Natural killer cell (primary cell): ENCODE results near the gene LECT2. TPM values are rescaled to one million over a fixed set of nuclear protein-coding genes. Genes with fewer than 3 reads are reported as not detected.

Experiments
- ATAC-seq, 3 donors: fragments of 150-1000 bp in 2 of 3; fragments of 200-7000 bp in 1 of 3; cut with Tn5 transposase; 1 replicate in 1 of 3; 2 replicates in 2 of 3; pipeline ENCODE4 v1.10.0; 2021; ENCODE audit warnings: mild to moderate bottlenecking in 2 of 3, moderate library complexity in 2 of 3
- DNase-seq, 2 donors: peaks; one replicate each; pipeline versions ENCODE4 v3.0.0 to v3.0.0-alpha.2; 2013 to 2021; ENCODE audit warnings: mixed read lengths in 1 of 2
- H3K27ac ChIP-seq: one replicate; pipeline ENCODE4 v1.5.1; 2013; ENCODE audit warnings: mild to moderate bottlenecking, low read length
- H3K27me3 ChIP-seq: one replicate; pipeline ENCODE4 v1.6.1; 2013; ENCODE audit warnings: low read length; ENCODE audit not compliant: control insufficient read depth, insufficient read depth
- H3K36me3 ChIP-seq: one replicate; pipeline ENCODE4 v1.6.1; 2013; ENCODE audit warnings: low read length; ENCODE audit not compliant: control insufficient read depth, insufficient read depth
- H3K4me1 ChIP-seq: one replicate; pipeline ENCODE4 v1.6.1; 2013; ENCODE audit warnings: low read length; ENCODE audit not compliant: control insufficient read depth, insufficient read depth
- H3K4me3 ChIP-seq: one replicate; pipeline ENCODE4 v1.5.1; 2013; ENCODE audit warnings: low read length
- H3K9me3 ChIP-seq: one replicate; pipeline ENCODE4 v1.6.1; 2013; ENCODE audit warnings: low read length; ENCODE audit not compliant: control insufficient read depth, insufficient read depth
- H3K27ac Mint-ChIP-seq, 2 donors: one replicate each; pipeline ENCODE4 v1.8.0; 2022; ENCODE audit warnings: mild to moderate bottlenecking in 2 of 2, mixed read lengths in 2 of 2, moderate library complexity in 1 of 2
- H3K27me3 Mint-ChIP-seq, 2 donors: one replicate each; pipeline ENCODE4 v1.8.0; 2022; ENCODE audit warnings: low read depth in 2 of 2, mixed read lengths in 2 of 2
- H3K36me3 Mint-ChIP-seq: one replicate; pipeline ENCODE4 v1.8.0; 2022; ENCODE audit warnings: mixed read lengths
- H3K4me1 Mint-ChIP-seq, 2 donors: one replicate each; pipeline ENCODE4 v1.8.0; 2022; ENCODE audit warnings: mixed read lengths in 2 of 2
- H3K4me3 Mint-ChIP-seq: one replicate; pipeline ENCODE4 v1.8.0; 2022; ENCODE audit warnings: mild to moderate bottlenecking, moderate library complexity, mixed read lengths
- H3K9me3 Mint-ChIP-seq, 2 donors: one replicate each; pipeline ENCODE4 v1.8.0; 2022; ENCODE audit warnings: mixed read lengths in 2 of 2
- CTCF ChIP-seq: fragments of 200-600 bp; IDR thresholded peaks from one replicate; pipeline ENCODE4 v1.8.0; 2022; ENCODE audit warnings: antibody characterized with exemption
- WGBS: methylation state at CpG from one replicate; pipeline ENCODE4 v1.1.7; 2013; ENCODE audit warnings: missing lambda C conversion rate; ENCODE audit not compliant: insufficient coverage; 5-methylcytosine and 5-hydroxymethylcytosine counted together
- intact Hi-C: fragments of 100-400 bp; cut with micrococcal nuclease; formaldehyde crosslinking; loops from one replicate; pipeline ENCODE4 v1.14.2; 2022
- total RNA-seq, 4 donors: library from RNA; stranded (reverse); fragments of 120-200 nt in 1 of 4; gene quantifications; one replicate each; pipeline versions ENCODE4 v1.2.3 to v1.2.4, GENCODE V29; 2013 to 2022

LECT2 gene
- total RNA-seq, 3 donors from 2014 or later (not counting 1 experiment from before 2014, with no cell fraction given): not detected

- H3K27ac ChIP-seq: no peak overlapping the region
- no peaks in the 10 kb centered on the region for H3K27me3 ChIP-seq
- H3K27ac Mint-ChIP-seq: no peak overlapping the region
- DNase-seq: no peak
- WGBS: 73% methylated on average over 21 of the region's 21 CpGs
- no peak for TF ChIP-seq CTCF
- H3K4me3 ChIP-seq: no peak overlapping the region
- no peaks in the 10 kb centered on the region for H3K36me3 ChIP-seq
- ATAC-seq: no peak
- H3K36me3 Mint-ChIP-seq: no peaks in the 10 kb centered on the region
- no peaks in the 10 kb centered on the region for H3K4me1 Mint-ChIP-seq
- H3K9me3 Mint-ChIP-seq: no peaks in the 10 kb centered on the region
- intact Hi-C loops: no loop called here
- H3K27me3 Mint-ChIP-seq: peaks cover 13 to 39% of the 10 kb centered on the region in 2 donors
- H3K9me3 ChIP-seq: no peaks in the 10 kb centered on the region
- no peaks in the 10 kb centered on the region for H3K4me1 ChIP-seq
- no peak overlapping the region for H3K4me3 Mint-ChIP-seq
These were observed 35.9 kb upstream of the LECT2 start for GRCh38 chr5:135990528-135991255.

- H3K4me3 Mint-ChIP-seq: no peak overlapping the region
- Histone ChIP-seq H3K9me3 (no peaks in the 10 kb centered on the region), H3K4me1 (no peaks in the 10 kb centered on the region), H3K4me3 (no peak overlapping the region), H3K27me3 (no peaks in the 10 kb centered on the region), H3K27ac (no peak overlapping the region), H3K36me3 (no peaks in the 10 kb centered on the region)
- H3K27ac Mint-ChIP-seq: no peak overlapping the region
- H3K27me3 Mint-ChIP-seq: peaks cover 19 to 37% of the 10 kb centered on the region in 2 donors
- H3K9me3 Mint-ChIP-seq: no peaks in the 10 kb centered on the region
- no peak for TF ChIP-seq CTCF
- DNase-seq (no peak), ATAC-seq (no peak)
- H3K36me3 Mint-ChIP-seq: no peaks in the 10 kb centered on the region
- 88% methylated on average over 7 of the region's 7 CpGs for WGBS
- intact Hi-C loops: no loop called here
- no peaks in the 10 kb centered on the region for H3K4me1 Mint-ChIP-seq
These were observed 34.9 kb upstream of the LECT2 start for GRCh38 chr5:135989686-135990085.

DNA sequence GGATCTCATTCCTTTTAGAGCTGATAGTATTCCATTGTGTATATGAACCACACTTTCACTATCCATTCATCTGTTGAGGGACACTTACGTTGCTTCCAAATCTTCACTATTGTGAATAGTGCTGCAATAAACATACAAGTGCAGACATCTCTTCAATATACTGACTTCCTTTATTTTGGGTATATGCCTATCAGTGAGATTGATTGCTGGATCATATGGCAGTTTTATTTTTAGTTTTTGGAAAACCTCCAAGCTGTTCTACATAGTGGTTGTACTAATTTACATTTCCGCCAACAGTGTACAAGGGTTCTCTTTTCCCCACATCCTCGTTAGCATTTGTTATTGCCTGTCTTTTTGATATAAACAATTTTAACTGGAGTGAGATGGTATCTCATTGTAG, 33.8 kb upstream of the LECT2 start:
- H3K36me3 Mint-ChIP-seq: no peaks in the 10 kb centered on the region
- Histone ChIP-seq H3K4me1 (no peaks in the 10 kb centered on the region), H3K27ac (no peak overlapping the region), H3K27me3 (no peaks in the 10 kb centered on the region), H3K36me3 (no peaks in the 10 kb centered on the region), H3K9me3 (no peaks in the 10 kb centered on the region), H3K4me3 (no peak overlapping the region)
- no peak for TF ChIP-seq CTCF
- no peak overlapping the region for H3K27ac Mint-ChIP-seq
- no peak overlapping the region for H3K4me3 Mint-ChIP-seq
- no peaks in the 10 kb centered on the region for H3K4me1 Mint-ChIP-seq
- H3K9me3 Mint-ChIP-seq: no peaks in the 10 kb centered on the region
- WGBS: no CpG with 5 or more reads among the region's 3 CpGs
- peaks cover 19 to 36% of the 10 kb centered on the region in 2 donors for H3K27me3 Mint-ChIP-seq
- ATAC-seq (no peak), DNase-seq (no peak)
- intact Hi-C loops: no loop called here

DNA sequence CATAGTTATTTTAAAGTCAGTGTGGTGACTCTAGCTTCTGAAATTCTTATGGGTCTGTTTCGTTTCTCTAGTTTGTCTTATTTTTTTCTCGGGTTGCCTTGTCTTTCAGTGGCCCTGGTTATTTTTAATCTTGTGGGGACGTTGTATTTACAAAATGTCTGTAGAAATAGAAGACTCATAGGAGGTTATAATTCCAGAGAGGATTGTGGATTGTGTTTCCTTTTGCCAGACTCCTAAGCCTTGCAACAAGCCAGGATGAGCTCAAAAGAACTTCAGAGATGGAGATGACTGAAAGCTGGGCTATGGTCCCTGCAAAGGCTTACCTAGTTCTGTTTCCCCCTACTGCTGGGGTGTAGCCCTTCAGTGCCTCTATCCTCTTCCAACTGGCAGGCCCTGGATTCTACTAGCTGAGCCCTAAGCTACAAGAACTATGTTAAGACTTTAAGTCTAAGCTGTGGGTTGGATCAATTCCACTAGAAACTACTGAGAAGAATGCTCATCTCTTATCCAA, 32.2 kb upstream of the LECT2 start:
- no peaks in the 10 kb centered on the region for H3K9me3 Mint-ChIP-seq

More for the DNA sequence above, 32.2 kb upstream of the LECT2 start:
- Histone ChIP-seq H3K27ac (no peak overlapping the region), H3K4me3 (no peak overlapping the region), H3K9me3 (no peaks in the 10 kb centered on the region), H3K27me3 (no peaks in the 10 kb centered on the region), H3K36me3 (no peaks in the 10 kb centered on the region), H3K4me1 (no peaks in the 10 kb centered on the region)
- Mint-ChIP-seq H3K4me1 (no peaks in the 10 kb centered on the region), H3K4me3 (no peak overlapping the region), H3K27ac (no peak overlapping the region), H3K27me3 (peaks cover 19 to 36% of the 10 kb centered on the region in 2 donors), H3K36me3 (no peaks in the 10 kb centered on the region)
- TF ChIP-seq CTCF: no peak
- 81% methylated on average over 3 of the region's 3 CpGs for WGBS
- intact Hi-C loops: no loop called here
- ATAC-seq (no peak), DNase-seq (no peak)
